Measurements from ENCODE around the gene ADAM12. TPM values are rescaled to one million over a fixed set of nuclear protein-coding genes. Genes with fewer than 3 reads are reported as not detected.
"Not testable (repeated sequence)": the region's sequence is repeated elsewhere in the genome, so short reads cannot be mapped to it uniquely, and the experiment has no call there.

Gene ADAM12
- polyA plus RNA-seq, 3 donors = 1.0 to 9.2 (median 1.5) TPM

GRCh38 chr10:125985557-125986240 is 402.6 kb downstream of the ADAM12 start:
- H3K27ac ChIP-seq (ENCODE audit: low read depth, low read length) = no peak overlapping the region
- WGBS, 3 donors = 78 to 89% (median 81%) methylated on average over 5 of the region's 5 CpGs

- H3K27ac ChIP-seq (ENCODE audit: low read depth, low read length) = no peak overlapping the region
- 66 to 81% (median 70%) methylated on average over 6 of the region's 6 CpGs for WGBS, 3 donors
These were observed 403.3 kb downstream of the ADAM12 start for GRCh38 chr10:125984865-125985495.

GRCh38 chr10:125984346-125984745 is 403.9 kb downstream of the ADAM12 start:
- H3K27ac ChIP-seq (ENCODE audit: low read depth, low read length) = no peak overlapping the region
- 77 to 81% (median 80%) methylated on average over 4 of the region's 4 CpGs for WGBS, 3 donors

- no peak overlapping the region for H3K27ac ChIP-seq (ENCODE audit: low read depth, low read length)
- WGBS, 3 donors = 95 to 97% (median 96%) methylated on average over 5 of the region's 5 CpGs
These were observed 404.6 kb downstream of the ADAM12 start for GRCh38 chr10:125983656-125984055.

GRCh38 chr10:125983161-125983560 is 405.1 kb downstream of the ADAM12 start:
- WGBS, 3 donors = 70 to 84% (median 77%) methylated on average over 6 of the region's 6 CpGs
- no peak overlapping the region for H3K27ac ChIP-seq (ENCODE audit: low read depth, low read length)

GRCh38 chr10:125982260-125982948 is 405.9 kb downstream of the ADAM12 start:
- 11 to 19% (median 15%) methylated on average over 6 of the region's 6 CpGs for WGBS, 3 donors
- no peak overlapping the region for H3K27ac ChIP-seq (ENCODE audit: low read depth, low read length)

- WGBS, 3 donors = 66 to 76% (median 74%) methylated on average over 6 of the region's 6 CpGs
- H3K27ac ChIP-seq (ENCODE audit: low read depth, low read length) = no peak overlapping the region
These were observed 407.7 kb downstream of the ADAM12 start for GRCh38 chr10:125980521-125981035.

- WGBS, 3 donors = 73 to 84% (median 74%) methylated on average over 7 of the region's 7 CpGs
- H3K27ac ChIP-seq (ENCODE audit: low read depth, low read length) = no peak overlapping the region
These were observed 408.3 kb downstream of the ADAM12 start for GRCh38 chr10:125979976-125980375.

- no peak overlapping the region for H3K27ac ChIP-seq (ENCODE audit: low read depth, low read length)
- WGBS, 3 donors = 89 to 93% (median 93%) methylated on average over 6 of the region's 6 CpGs
These were observed 411.2 kb downstream of the ADAM12 start for GRCh38 chr10:125976960-125977605.

- WGBS, 3 donors = 89 to 94% (median 93%) methylated on average over 19 to 35 of the region's 36 CpGs
- not testable (repeated sequence) for H3K27ac ChIP-seq (ENCODE audit: low read depth, low read length)
These were observed 418.1 kb downstream of the ADAM12 start for GRCh38 chr10:125970077-125970630.

GRCh38 chr10:125967533-125967932 is 420.7 kb downstream of the ADAM12 start:
- WGBS, 3 donors = 76 to 91% (median 88%) methylated on average over 1 of the region's 1 CpG

GRCh38 chr10:125964558-125964957 is 423.7 kb downstream of the ADAM12 start:
- no peak overlapping the region for H3K27ac ChIP-seq (ENCODE audit: low read depth, low read length)
- 92 to 99% (median 98%) methylated on average over 2 of the region's 2 CpGs for WGBS, 3 donors

More at GRCh38 chr10:125967533-125967932, 420.7 kb downstream of the ADAM12 start:
- no peak overlapping the region for H3K27ac ChIP-seq (ENCODE audit: low read depth, low read length)

Measured in adipose tissue (tissue), 3 donors.